AG09319 (cell line): ENCODE data around the gene CCNI2.

Experiments
- DNase-seq: peaks from one replicate; pipeline ENCODE4 v3.0.0-alpha.2; 2010; ENCODE audit warnings: low read depth; ENCODE audit errors: extremely low read depth
- CTCF ChIP-seq: IDR thresholded peaks from 2 replicates; pipeline ENCODE4 v1.5.1; 2011; ENCODE audit warnings: low read depth, mild to moderate bottlenecking, inconsistent platforms, low read length, moderate library complexity

Gene CCNI2

GRCh38 chr5:132785365-132785764 is 38.1 kb downstream of the CCNI2 start:
- DNase-seq = no peak
- TF ChIP-seq CTCF = no peak

- TF ChIP-seq CTCF = no peak
- no peak for DNase-seq
Observed at GRCh38 chr5:132785864-132786263, 38.6 kb downstream of the CCNI2 start.

- TF ChIP-seq CTCF = no peak
- no peak for DNase-seq
Observed at GRCh38 chr5:132787076-132787475, 39.9 kb downstream of the CCNI2 start.

GRCh38 chr5:132788508-132788907 is 41.3 kb downstream of the CCNI2 start:
- DNase-seq = no peak
- no peak for TF ChIP-seq CTCF

- no peak for TF ChIP-seq CTCF
- DNase-seq = no peak
Observed at GRCh38 chr5:132788990-132789886, 42.0 kb downstream of the CCNI2 start.

- DNase-seq = no peak
- no peak for TF ChIP-seq CTCF
Observed at GRCh38 chr5:132790201-132790865, 43.1 kb downstream of the CCNI2 start.

GRCh38 chr5:132791026-132791425 is 43.8 kb downstream of the CCNI2 start:
- no peak for DNase-seq
- TF ChIP-seq CTCF = no peak
